Neural cell (in vitro differentiated cells): ENCODE results near the gene BET1L. TPM values are rescaled to one million over a fixed set of nuclear protein-coding genes. Genes with fewer than 3 reads are reported as not detected.
A peak's percentile ranks its signal among the peaks of the same experiment; 100 is the strongest.

Experiments
- H2AFZ ChIP-seq: fragments of 200-600, 300-800 bp; sonication (generic), shearing (Covaris generic); 2 replicates; pipeline ENCODE4 v1.6.0; 2014; ENCODE audit warnings: low read depth, mild to moderate bottlenecking, antibody characterized with exemption, low read length, moderate library complexity
- H3F3A ChIP-seq: fragments of 200-600 bp; shearing (Covaris generic); 2 replicates; pipeline ENCODE4 v1.6.1; 2016; ENCODE audit warnings: mild to moderate bottlenecking, moderate library complexity, mixed read lengths, antibody characterized with exemption, low read length; ENCODE audit not compliant: insufficient read depth, poor library complexity, severe bottlenecking
- H3K27ac ChIP-seq: fragments of 200-600, 300-800 bp; sonication (generic), shearing (Covaris generic); 2 replicates; pipeline ENCODE4 v1.5.1; 2014; ENCODE audit warnings: mild to moderate bottlenecking, low read length, moderate library complexity
- H3K27me3 ChIP-seq: fragments of 300-800, 200-600 bp; sonication (generic), shearing (Covaris generic); 2 replicates; pipeline ENCODE4 v1.6.0; 2014; ENCODE audit warnings: mild to moderate bottlenecking, low read depth, low read length, moderate library complexity; ENCODE audit not compliant: insufficient read depth
- H3K36me3 ChIP-seq: fragments of 300-800, 200-600 bp; sonication (generic), shearing (Covaris generic); 2 replicates; pipeline ENCODE4 v1.5.1; 2014; ENCODE audit warnings: mild to moderate bottlenecking, antibody characterized with exemption, low read length, moderate library complexity; ENCODE audit not compliant: insufficient read depth
- H3K4me2 ChIP-seq: fragments of 300-800, 200-600 bp; sonication (generic), shearing (Covaris generic); 2 replicates; pipeline ENCODE4 v1.6.0; 2014; ENCODE audit warnings: mild to moderate bottlenecking, low read length
- H3K4me3 ChIP-seq: fragments of 300-800, 200-600 bp; sonication (generic), shearing (Covaris generic); 2 replicates; pipeline ENCODE4 v1.5.1; 2014; ENCODE audit warnings: mild to moderate bottlenecking, low read length, moderate library complexity
- H3K79me2 ChIP-seq: fragments of 200-600 bp; shearing (Covaris generic); replicated peaks from 2 replicates; pipeline ENCODE4 v1.6.0; 2014; ENCODE audit warnings: mild to moderate bottlenecking, low read length, moderate library complexity; ENCODE audit not compliant: insufficient read depth
- H3K9ac ChIP-seq: fragments of 300-800, 200-600 bp; sonication (generic), shearing (Covaris generic); 2 replicates; pipeline ENCODE4 v1.6.1; 2016; ENCODE audit warnings: mild to moderate bottlenecking, low read length, mixed read lengths
- H3K9me2 ChIP-seq: fragments of 200-600 bp; shearing (Covaris generic); 2 replicates; pipeline ENCODE4 v1.6.1; 2016; ENCODE audit warnings: mild to moderate bottlenecking, low read length, mixed read lengths; ENCODE audit not compliant: insufficient read depth
- H3K9me3 ChIP-seq: fragments of 200-600, 300-800 bp; sonication (generic), shearing (Covaris generic); 2 replicates; pipeline ENCODE4 v1.6.1; 2016; ENCODE audit warnings: mild to moderate bottlenecking, mixed run types, low read length, moderate library complexity, mixed read lengths
- H4K20me1 ChIP-seq: fragments of 200-600 bp; shearing (Covaris generic); 2 replicates; pipeline ENCODE4 v1.6.1; 2016; ENCODE audit warnings: mild to moderate bottlenecking, mixed run types; ENCODE audit not compliant: insufficient read depth
- EP300 ChIP-seq: fragments of 450-650 bp; conservative IDR thresholded peaks from 2 replicates; pipeline ENCODE4 v1.6.1; 2014; ENCODE audit warnings: antibody characterized with exemption, mild to moderate bottlenecking, moderate library complexity; ENCODE audit not compliant: poor library complexity, severe bottlenecking
- EZH2 ChIP-seq: fragments of 200-600, 300-800 bp; shearing (Covaris generic), sonication (generic); IDR thresholded peaks from 2 replicates; pipeline ENCODE4 v1.6.1; 2014; ENCODE audit warnings: antibody characterized with exemption, low read length, borderline replicate concordance, mild to moderate bottlenecking; ENCODE audit not compliant: insufficient read depth, poor library complexity, severe bottlenecking
- MXI1 ChIP-seq: fragments of 450-650 bp; conservative IDR thresholded peaks from 2 replicates; pipeline ENCODE4 v1.6.1; 2014; ENCODE audit warnings: antibody characterized with exemption, mild to moderate bottlenecking; ENCODE audit not compliant: poor library complexity, severe bottlenecking
- POLR2AphosphoS5 ChIP-seq: IDR thresholded peaks from 2 replicates; pipeline ENCODE4 v1.6.1; 2012
- RAD21 ChIP-seq: fragments of 450-650 bp; conservative IDR thresholded peaks from 2 replicates; pipeline ENCODE4 v1.6.1; 2014; ENCODE audit warnings: antibody characterized with exemption, mild to moderate bottlenecking, moderate library complexity
- SMC3 ChIP-seq: fragments of 450-650 bp; conservative IDR thresholded peaks from 2 replicates; pipeline ENCODE4 v1.6.1; 2014; ENCODE audit warnings: antibody characterized with exemption, mild to moderate bottlenecking, moderate library complexity; ENCODE audit not compliant: poor library complexity
- TAF1 ChIP-seq: IDR thresholded peaks from 2 replicates; pipeline ENCODE4 v1.6.1; 2012; ENCODE audit warnings: low read depth
- polyA plus RNA-seq: library from polyadenylated mRNA; depleted of rRNA; stranded (reverse); fragments of >200 nt; gene quantifications from 2 replicates; pipeline ENCODE4 v1.2.3, GENCODE V29; 2014
- TF ChIP-seq, protein P1 (sequence below): IDR thresholded peaks from 2 replicates; pipeline ENCODE4 v1.6.1; 2012; ENCODE audit warnings: borderline replicate concordance
- TF ChIP-seq, protein P2 (sequence below): fragments of 450-650 bp; IDR thresholded peaks from 2 replicates; pipeline ENCODE4 v1.5.1; 2014; ENCODE audit warnings: antibody characterized with exemption, mild to moderate bottlenecking, moderate library complexity; ENCODE audit not compliant: poor library complexity, severe bottlenecking

The BET1L gene
- polyA plus RNA-seq, 1 donor from 2014 or later, result 7.6 TPM

- TF ChIP-seq SMC3 (peak; percentile 46), RAD21 (peak; percentile 31)
- TF ChIP-seq, protein P1, sequence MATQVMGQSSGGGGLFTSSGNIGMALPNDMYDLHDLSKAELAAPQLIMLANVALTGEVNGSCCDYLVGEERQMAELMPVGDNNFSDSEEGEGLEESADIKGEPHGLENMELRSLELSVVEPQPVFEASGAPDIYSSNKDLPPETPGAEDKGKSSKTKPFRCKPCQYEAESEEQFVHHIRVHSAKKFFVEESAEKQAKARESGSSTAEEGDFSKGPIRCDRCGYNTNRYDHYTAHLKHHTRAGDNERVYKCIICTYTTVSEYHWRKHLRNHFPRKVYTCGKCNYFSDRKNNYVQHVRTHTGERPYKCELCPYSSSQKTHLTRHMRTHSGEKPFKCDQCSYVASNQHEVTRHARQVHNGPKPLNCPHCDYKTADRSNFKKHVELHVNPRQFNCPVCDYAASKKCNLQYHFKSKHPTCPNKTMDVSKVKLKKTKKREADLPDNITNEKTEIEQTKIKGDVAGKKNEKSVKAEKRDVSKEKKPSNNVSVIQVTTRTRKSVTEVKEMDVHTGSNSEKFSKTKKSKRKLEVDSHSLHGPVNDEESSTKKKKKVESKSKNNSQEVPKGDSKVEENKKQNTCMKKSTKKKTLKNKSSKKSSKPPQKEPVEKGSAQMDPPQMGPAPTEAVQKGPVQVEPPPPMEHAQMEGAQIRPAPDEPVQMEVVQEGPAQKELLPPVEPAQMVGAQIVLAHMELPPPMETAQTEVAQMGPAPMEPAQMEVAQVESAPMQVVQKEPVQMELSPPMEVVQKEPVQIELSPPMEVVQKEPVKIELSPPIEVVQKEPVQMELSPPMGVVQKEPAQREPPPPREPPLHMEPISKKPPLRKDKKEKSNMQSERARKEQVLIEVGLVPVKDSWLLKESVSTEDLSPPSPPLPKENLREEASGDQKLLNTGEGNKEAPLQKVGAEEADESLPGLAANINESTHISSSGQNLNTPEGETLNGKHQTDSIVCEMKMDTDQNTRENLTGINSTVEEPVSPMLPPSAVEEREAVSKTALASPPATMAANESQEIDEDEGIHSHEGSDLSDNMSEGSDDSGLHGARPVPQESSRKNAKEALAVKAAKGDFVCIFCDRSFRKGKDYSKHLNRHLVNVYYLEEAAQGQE, result no peak
- no peaks in the 10 kb centered on the region for H3K36me3 ChIP-seq
- H4K20me1 ChIP-seq, result no peaks in the 10 kb centered on the region
- H3K27me3 ChIP-seq, result no peaks in the 10 kb centered on the region
- H3K9me3 ChIP-seq, result no peaks in the 10 kb centered on the region
- no peaks in the 10 kb centered on the region for H3F3A ChIP-seq
- H3K79me2 ChIP-seq, result peaks cover 27% of the 10 kb centered on the region
- peak overlapping the region; percentile 83 for H3K27ac ChIP-seq
- H2AFZ ChIP-seq, result peak overlapping the region; percentile 69
- H3K4me3 ChIP-seq, result peak overlapping the region; percentile 94
- H3K9me2 ChIP-seq, result no peaks in the 10 kb centered on the region
- peak overlapping the region; percentile 100 for H3K4me2 ChIP-seq
- peak overlapping the region; percentile 87 for H3K9ac ChIP-seq
These were observed 28.4 kb upstream of the BET1L start for GRCh38 chr11:235609-235996.

DNA sequence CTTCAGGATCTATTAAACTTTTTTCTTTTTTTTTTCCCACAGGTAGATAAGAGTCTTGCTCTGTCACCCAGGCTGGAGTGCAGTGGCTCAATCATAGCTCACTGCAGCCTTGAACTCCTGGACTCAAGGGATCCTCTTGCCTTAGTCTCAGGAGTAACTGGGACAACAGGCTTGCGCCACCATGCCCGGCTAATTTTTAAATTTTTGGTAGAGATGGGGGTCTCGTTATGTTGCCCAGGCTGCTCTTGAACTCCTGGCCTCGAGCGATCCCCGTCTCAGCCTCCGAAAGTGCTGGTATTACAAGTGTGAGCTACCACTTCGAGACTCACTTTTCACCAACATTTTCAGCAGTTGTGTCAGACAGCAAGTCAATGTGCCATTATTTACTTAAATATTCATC, 28.0 kb upstream of the BET1L start:
- Histone ChIP-seq H3F3A (no peaks in the 10 kb centered on the region), H3K9me2 (no peaks in the 10 kb centered on the region), H3K27me3 (no peaks in the 10 kb centered on the region), H3K79me2 (peaks cover 27% of the 10 kb centered on the region), H4K20me1 (no peaks in the 10 kb centered on the region), H3K36me3 (no peaks in the 10 kb centered on the region), H3K4me2 (peak overlapping the region; percentile 100), H3K4me3 (peak overlapping the region; percentile 94), H3K27ac (peak overlapping the region; percentile 83), H3K9ac (peak overlapping the region; percentile 87), H3K9me3 (no peaks in the 10 kb centered on the region), H2AFZ (no peak overlapping the region)
- TF ChIP-seq TAF1, result no peak

GRCh38 chr11:232783-233565, 25.8 kb upstream of the BET1L start:
- no peak overlapping the region for H3K4me3 ChIP-seq
- no peaks in the 10 kb centered on the region for H3F3A ChIP-seq
- no peak for TF ChIP-seq EZH2
- TF ChIP-seq EP300, result no peak
- TF ChIP-seq, protein P2, sequence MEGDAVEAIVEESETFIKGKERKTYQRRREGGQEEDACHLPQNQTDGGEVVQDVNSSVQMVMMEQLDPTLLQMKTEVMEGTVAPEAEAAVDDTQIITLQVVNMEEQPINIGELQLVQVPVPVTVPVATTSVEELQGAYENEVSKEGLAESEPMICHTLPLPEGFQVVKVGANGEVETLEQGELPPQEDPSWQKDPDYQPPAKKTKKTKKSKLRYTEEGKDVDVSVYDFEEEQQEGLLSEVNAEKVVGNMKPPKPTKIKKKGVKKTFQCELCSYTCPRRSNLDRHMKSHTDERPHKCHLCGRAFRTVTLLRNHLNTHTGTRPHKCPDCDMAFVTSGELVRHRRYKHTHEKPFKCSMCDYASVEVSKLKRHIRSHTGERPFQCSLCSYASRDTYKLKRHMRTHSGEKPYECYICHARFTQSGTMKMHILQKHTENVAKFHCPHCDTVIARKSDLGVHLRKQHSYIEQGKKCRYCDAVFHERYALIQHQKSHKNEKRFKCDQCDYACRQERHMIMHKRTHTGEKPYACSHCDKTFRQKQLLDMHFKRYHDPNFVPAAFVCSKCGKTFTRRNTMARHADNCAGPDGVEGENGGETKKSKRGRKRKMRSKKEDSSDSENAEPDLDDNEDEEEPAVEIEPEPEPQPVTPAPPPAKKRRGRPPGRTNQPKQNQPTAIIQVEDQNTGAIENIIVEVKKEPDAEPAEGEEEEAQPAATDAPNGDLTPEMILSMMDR, result no peak
- no peak for TF ChIP-seq SMC3
- TF ChIP-seq, protein P1, result no peak
- TF ChIP-seq POLR2AphosphoS5, result no peak
- TF ChIP-seq TAF1, result no peak
- no peak for TF ChIP-seq RAD21
- TF ChIP-seq MXI1, result no peak
- H3K9ac ChIP-seq, result no peak overlapping the region
- H4K20me1 ChIP-seq, result no peaks in the 10 kb centered on the region
- no peaks in the 10 kb centered on the region for H3K9me3 ChIP-seq
- H3K27me3 ChIP-seq, result no peaks in the 10 kb centered on the region
- no peak overlapping the region for H3K4me2 ChIP-seq
- peaks cover 11% of the 10 kb centered on the region for H3K79me2 ChIP-seq
- no peak overlapping the region for H2AFZ ChIP-seq
- H3K36me3 ChIP-seq, result no peaks in the 10 kb centered on the region
- no peak overlapping the region for H3K27ac ChIP-seq
- H3K9me2 ChIP-seq, result no peaks in the 10 kb centered on the region
